Measurements from ENCODE around the gene ASB9. TPM values are rescaled to one million over a fixed set of nuclear protein-coding genes. Genes with fewer than 3 reads are reported as not detected.
"Not testable (repeated sequence)": the region's sequence is repeated elsewhere in the genome, so short reads cannot be mapped to it uniquely, and the experiment has no call there.

The ASB9 gene
- total RNA-seq, 3 donors from 2014 or later (not counting 1 experiment from before 2014, with no cell fraction given) = not detected

- ATAC-seq (no peak), DNase-seq (no peak)
- intact Hi-C loops (cut with micrococcal nuclease) = no loop called here
- H3K27me3 Mint-ChIP-seq (ENCODE audit: low read depth in 2 of 2) = no peaks in the 10 kb centered on the region
- Histone ChIP-seq H3K27me3 (ENCODE audit: control insufficient read depth, insufficient read depth, low read length) (no peaks in the 10 kb centered on the region), H3K27ac (ENCODE audit: low read length) (no peak overlapping the region), H3K4me1 (ENCODE audit: control insufficient read depth, insufficient read depth, low read length) (no peaks in the 10 kb centered on the region), H3K9me3 (ENCODE audit: control insufficient read depth, insufficient read depth, low read length) (no peaks in the 10 kb centered on the region), H3K4me3 (ENCODE audit: low read length) (no peak overlapping the region), H3K36me3 (ENCODE audit: control insufficient read depth, insufficient read depth, low read length) (no peaks in the 10 kb centered on the region)
- WGBS (ENCODE audit: insufficient coverage) = no CpG with 5 or more reads among the region's 2 CpGs
- no peaks in the 10 kb centered on the region for H3K4me1 Mint-ChIP-seq
- no peaks in the 10 kb centered on the region for H3K36me3 Mint-ChIP-seq
- H3K4me3 Mint-ChIP-seq = no peak overlapping the region
- H3K27ac Mint-ChIP-seq = no peak overlapping the region
- no peaks in the 10 kb centered on the region for H3K9me3 Mint-ChIP-seq
- no peak for TF ChIP-seq CTCF (IDR thresholded peaks at IDR 0.05)
Observed at GRCh38 chrX:15314472-15314871, 44.6 kb upstream of the ASB9 start.

- Histone ChIP-seq H3K9me3 (ENCODE audit: control insufficient read depth, insufficient read depth, low read length) (no peaks in the 10 kb centered on the region), H3K27me3 (ENCODE audit: control insufficient read depth, insufficient read depth, low read length) (no peaks in the 10 kb centered on the region), H3K27ac (ENCODE audit: low read length) (no peak overlapping the region), H3K4me3 (ENCODE audit: low read length) (no peak overlapping the region), H3K4me1 (ENCODE audit: control insufficient read depth, insufficient read depth, low read length) (no peaks in the 10 kb centered on the region), H3K36me3 (ENCODE audit: control insufficient read depth, insufficient read depth, low read length) (no peaks in the 10 kb centered on the region)
- Mint-ChIP-seq H3K4me1 (no peaks in the 10 kb centered on the region), H3K27ac (no peak overlapping the region), H3K9me3 (no peaks in the 10 kb centered on the region), H3K4me3 (no peak overlapping the region), H3K27me3 (ENCODE audit: low read depth in 2 of 2) (peaks cover 0 to 8% of the 10 kb centered on the region in 2 donors), H3K36me3 (no peaks in the 10 kb centered on the region)
- DNase-seq = no peak
- TF ChIP-seq CTCF (IDR thresholded peaks at IDR 0.05) = no peak
- intact Hi-C loops (cut with micrococcal nuclease) = no loop called here
- no peak for ATAC-seq
- WGBS (ENCODE audit: insufficient coverage) = 98% methylated on average over 3 of the region's 3 CpGs
Observed at GRCh38 chrX:15311119-15311518, 41.2 kb upstream of the ASB9 start.

GRCh38 chrX:15310117-15310516 lies 40.2 kb upstream of the ASB9 start:
- no peaks in the 10 kb centered on the region for H3K9me3 Mint-ChIP-seq

GRCh38 chrX:15305899-15306298 lies 36.0 kb upstream of the ASB9 start:
- H3K4me3 Mint-ChIP-seq; H3K4me1 ChIP-seq (ENCODE audit: control insufficient read depth, insufficient read depth, low read length); H3K4me1 Mint-ChIP-seq; H3K36me3 ChIP-seq (ENCODE audit: control insufficient read depth, insufficient read depth, low read length); intact Hi-C loops (cut with micrococcal nuclease); H3K27me3 ChIP-seq (ENCODE audit: control insufficient read depth, insufficient read depth, low read length); H3K36me3 Mint-ChIP-seq; DNase-seq; H3K27ac ChIP-seq (ENCODE audit: low read length); H3K4me3 ChIP-seq (ENCODE audit: low read length); H3K27ac Mint-ChIP-seq; H3K9me3 Mint-ChIP-seq; H3K9me3 ChIP-seq (ENCODE audit: control insufficient read depth, insufficient read depth, low read length); ATAC-seq: not testable (repeated sequence)
- no CpG with 5 or more reads among the region's 3 CpGs for WGBS (ENCODE audit: insufficient coverage)
- peaks cover 0 to 13% of the 10 kb centered on the region in 2 donors for H3K27me3 Mint-ChIP-seq (ENCODE audit: low read depth in 2 of 2)

More at GRCh38 chrX:15310117-15310516, 40.2 kb upstream of the ASB9 start:
- WGBS (ENCODE audit: insufficient coverage) = 83% methylated on average over 2 of the region's 3 CpGs
- H3K36me3 Mint-ChIP-seq = no peaks in the 10 kb centered on the region
- H3K4me1 Mint-ChIP-seq = no peaks in the 10 kb centered on the region
- H3K27me3 ChIP-seq (ENCODE audit: control insufficient read depth, insufficient read depth, low read length) = no peaks in the 10 kb centered on the region
- no peak for TF ChIP-seq CTCF (IDR thresholded peaks at IDR 0.05)
- no peaks in the 10 kb centered on the region for H3K36me3 ChIP-seq (ENCODE audit: control insufficient read depth, insufficient read depth, low read length)
- no peaks in the 10 kb centered on the region for H3K9me3 ChIP-seq (ENCODE audit: control insufficient read depth, insufficient read depth, low read length)
- DNase-seq (no peak), ATAC-seq (no peak)
- no peaks in the 10 kb centered on the region for H3K4me1 ChIP-seq (ENCODE audit: control insufficient read depth, insufficient read depth, low read length)
- no peak overlapping the region for H3K4me3 ChIP-seq (ENCODE audit: low read length)
- intact Hi-C loops (cut with micrococcal nuclease) = no loop called here
- peaks cover 0 to 8% of the 10 kb centered on the region in 2 donors for H3K27me3 Mint-ChIP-seq (ENCODE audit: low read depth in 2 of 2)
- no peak overlapping the region for H3K27ac Mint-ChIP-seq
- no peak overlapping the region for H3K4me3 Mint-ChIP-seq
- no peak overlapping the region for H3K27ac ChIP-seq (ENCODE audit: low read length)
